ENCODE measurements around the gene SLC22A23. TPM values are rescaled to one million over a fixed set of nuclear protein-coding genes. Genes with fewer than 3 reads are reported as not detected.
"Not testable (repeated sequence)": the region's sequence is repeated elsewhere in the genome, so short reads cannot be mapped to it uniquely, and the experiment has no call there.

The SLC22A23 gene
- polyA plus RNA-seq, 4 donors = 9.5 to 38.3 (median 15.0) TPM

DNA sequence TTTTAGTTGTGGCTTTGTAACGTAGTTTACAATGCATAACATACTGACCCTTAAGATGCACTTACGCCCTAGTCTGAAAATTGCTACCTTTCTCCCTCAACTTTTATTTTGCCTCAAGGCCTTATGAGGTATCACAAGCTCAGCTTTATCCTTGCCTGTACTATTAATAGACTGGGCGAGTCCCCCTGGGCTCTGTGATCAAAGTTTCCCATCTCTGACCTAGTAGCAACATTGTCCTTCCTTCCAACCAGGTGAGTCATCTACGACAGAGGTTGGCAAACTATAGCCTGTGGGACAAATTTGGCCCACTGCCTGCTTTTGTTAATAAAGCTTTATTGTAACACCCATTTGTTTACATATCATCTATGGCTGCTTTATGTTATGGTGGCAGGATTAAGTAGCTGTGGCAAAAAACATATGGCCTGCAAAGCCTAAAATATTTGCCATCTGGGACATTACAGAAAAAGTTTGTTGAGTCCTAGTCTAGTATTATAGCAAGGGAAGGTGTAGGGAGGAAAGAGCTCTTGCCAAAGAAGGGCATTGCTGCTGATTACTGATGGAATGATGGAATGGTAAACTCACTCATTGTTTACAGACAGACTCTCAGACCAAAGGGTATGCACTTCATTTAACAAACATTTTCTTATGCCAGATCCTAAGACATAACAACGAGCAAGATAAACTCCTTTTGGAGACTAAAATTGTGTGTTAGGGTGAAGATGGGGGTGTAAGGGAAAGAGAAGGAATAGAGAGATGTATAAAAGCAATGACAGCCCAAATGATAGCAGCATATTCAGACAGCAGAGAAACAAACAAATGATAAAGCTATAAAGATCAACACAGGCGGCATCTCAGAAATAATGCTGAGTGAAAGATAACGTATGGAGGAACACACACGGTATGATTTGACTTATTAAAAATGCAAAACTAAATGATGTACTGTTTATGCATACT is 74.2 kb downstream of the SLC22A23 start:
- no peak overlapping the region for H3K4me3 ChIP-seq (ENCODE audit: low read depth in 1 of 3, low read length in 3 of 3)
- H3K4me1 ChIP-seq (ENCODE audit: control insufficient read depth in 3 of 3, insufficient read depth in 2 of 3, low read depth in 1 of 3, low read length in 2 of 3) = peaks cover 7 to 79% (median 14%) of the 10 kb centered on the region in 3 donors
- DNase-seq (peak in 1 of 2 donors; percentile 93), FAIRE-seq (no peak)
- WGBS, 3 donors = 40 to 66% (median 55%) methylated on average over 8 of the region's 8 CpGs
- peak overlapping the region; percentile 67 to 75 (median 72) for H3K27ac ChIP-seq (ENCODE audit: low read depth in 1 of 3, low read length in 2 of 3)
- peaks cover 0 to 36% (median 0%) of the 10 kb centered on the region in 3 donors for H3K36me3 ChIP-seq (ENCODE audit: control insufficient read depth in 3 of 3, insufficient read depth in 2 of 3, low read depth in 1 of 3, low read length in 3 of 3)
- no peaks in the 10 kb centered on the region for H3K27me3 ChIP-seq (ENCODE audit: control insufficient read depth in 3 of 3, insufficient read depth in 3 of 3, low read length in 3 of 3)
- peaks cover 0 to 4% of the 10 kb centered on the region in 2 donors for H3K9me3 ChIP-seq (ENCODE audit: control insufficient read depth in 2 of 2, insufficient read depth in 1 of 2, low read depth in 1 of 2, low read length in 1 of 2)

DNA sequence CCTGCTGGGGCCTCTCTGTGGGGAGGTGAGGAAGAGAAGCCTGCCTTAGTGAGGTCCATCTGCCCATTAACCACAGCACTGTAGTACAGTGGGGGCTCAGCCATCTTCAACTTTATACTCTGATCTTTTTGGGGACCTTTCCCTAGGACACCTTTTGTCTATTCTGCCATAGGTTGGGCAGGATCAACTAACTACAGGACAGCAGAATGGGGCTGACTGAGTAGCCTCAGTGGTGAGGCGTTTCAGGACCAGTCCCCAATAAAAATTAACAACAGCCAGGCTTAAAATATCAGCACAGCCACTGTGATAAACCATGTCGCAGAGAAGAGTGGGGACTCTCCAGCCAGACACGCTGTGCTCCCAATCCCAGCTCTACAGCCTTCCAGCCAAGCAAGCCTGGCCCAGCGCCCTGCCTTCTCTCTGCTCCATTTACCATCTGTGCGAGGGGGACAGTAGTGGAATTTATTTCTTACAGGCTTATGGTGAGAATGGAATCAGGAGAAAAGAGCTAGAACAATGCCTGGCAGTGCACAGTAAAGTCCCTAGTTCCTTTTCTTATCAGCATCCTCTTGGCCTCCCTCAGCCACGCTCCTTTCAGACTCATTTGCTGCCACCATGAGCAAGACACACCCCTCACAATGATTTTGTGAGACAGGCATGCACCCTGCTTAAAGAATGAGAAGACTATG is 75.5 kb downstream of the SLC22A23 start:
- DNase-seq = no peak
- Histone ChIP-seq H3K4me1 (ENCODE audit: control insufficient read depth in 3 of 3, insufficient read depth in 2 of 3, low read depth in 1 of 3, low read length in 2 of 3) (peaks cover 7 to 82% (median 14%) of the 10 kb centered on the region in 3 donors), H3K27me3 (ENCODE audit: control insufficient read depth in 3 of 3, insufficient read depth in 3 of 3, low read length in 3 of 3) (no peaks in the 10 kb centered on the region), H3K36me3 (ENCODE audit: control insufficient read depth in 3 of 3, insufficient read depth in 2 of 3, low read depth in 1 of 3, low read length in 3 of 3) (peaks cover 0 to 33% (median 0%) of the 10 kb centered on the region in 3 donors), H3K4me3 (ENCODE audit: low read depth in 1 of 3, low read length in 3 of 3) (no peak overlapping the region), H3K27ac (ENCODE audit: low read depth in 1 of 3, low read length in 2 of 3) (peak overlapping the region; percentile 67 to 75 (median 72)), H3K9me3 (ENCODE audit: control insufficient read depth in 2 of 2, insufficient read depth in 1 of 2, low read depth in 1 of 2, low read length in 1 of 2) (peaks cover 0 to 4% of the 10 kb centered on the region in 2 donors)
- WGBS, 3 donors = 46 to 56% (median 49%) methylated on average over 6 of the region's 6 CpGs
- FAIRE-seq = no peak

DNA sequence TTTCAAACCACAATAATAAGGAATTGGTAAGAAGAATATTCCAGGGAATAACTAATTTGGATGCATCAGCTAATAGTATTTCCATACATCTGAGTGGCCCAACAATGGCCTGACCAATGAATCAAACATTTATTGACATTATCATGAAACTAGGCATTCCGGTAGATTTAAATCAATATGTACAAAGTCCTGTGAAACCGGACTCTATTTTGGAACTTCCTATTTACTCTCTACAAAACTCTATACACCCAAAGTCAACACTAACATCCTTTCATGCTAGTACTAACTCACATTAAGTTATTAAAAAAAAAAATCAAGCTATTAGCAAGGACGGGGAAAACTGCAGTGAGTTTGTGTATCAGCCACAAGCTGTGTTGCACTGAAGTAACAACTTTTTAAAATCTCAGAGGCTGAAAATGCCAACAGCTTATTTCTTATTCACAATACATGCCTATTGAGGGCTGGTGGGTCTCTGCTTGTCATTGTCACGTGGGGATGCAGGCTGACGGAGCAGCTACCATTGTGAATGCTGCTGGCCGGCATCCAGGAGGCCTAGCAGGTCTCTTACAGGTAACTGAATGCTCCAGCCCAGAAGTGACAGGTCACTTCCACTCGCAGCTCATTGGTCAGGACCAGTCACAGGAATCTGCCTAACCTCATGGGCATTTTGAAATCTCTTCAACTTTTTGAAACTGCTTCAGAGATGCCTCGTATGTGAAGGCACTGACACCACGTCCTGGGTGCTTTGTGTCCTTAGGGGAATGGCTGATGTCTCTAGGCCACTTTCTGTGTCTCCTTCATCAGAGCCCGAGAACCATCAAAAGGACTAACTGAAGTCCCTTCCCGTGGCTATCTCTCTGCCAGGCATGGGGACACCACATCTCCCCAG is 76.3 kb downstream of the SLC22A23 start:
- Histone ChIP-seq H3K9me3 (ENCODE audit: control insufficient read depth in 2 of 2, insufficient read depth in 1 of 2, low read depth in 1 of 2, low read length in 1 of 2) (peaks cover 0 to 4% of the 10 kb centered on the region in 2 donors), H3K4me1 (ENCODE audit: control insufficient read depth in 3 of 3, insufficient read depth in 2 of 3, low read depth in 1 of 3, low read length in 2 of 3) (peaks cover 7 to 75% (median 14%) of the 10 kb centered on the region in 3 donors), H3K27me3 (ENCODE audit: control insufficient read depth in 3 of 3, insufficient read depth in 3 of 3, low read length in 3 of 3) (no peaks in the 10 kb centered on the region), H3K36me3 (ENCODE audit: control insufficient read depth in 3 of 3, insufficient read depth in 2 of 3, low read depth in 1 of 3, low read length in 3 of 3) (peaks cover 0 to 31% (median 0%) of the 10 kb centered on the region in 3 donors), H3K27ac (ENCODE audit: low read depth in 1 of 3, low read length in 2 of 3) (peak overlapping the region; percentile 17 to 75 (median 21)), H3K4me3 (ENCODE audit: low read depth in 1 of 3, low read length in 3 of 3) (no peak overlapping the region)
- FAIRE-seq = no peak
- WGBS, 3 donors = 38 to 68% (median 44%) methylated on average over 11 of the region's 11 CpGs
- peak in 1 of 2 donors; percentile 37 for DNase-seq

DNA sequence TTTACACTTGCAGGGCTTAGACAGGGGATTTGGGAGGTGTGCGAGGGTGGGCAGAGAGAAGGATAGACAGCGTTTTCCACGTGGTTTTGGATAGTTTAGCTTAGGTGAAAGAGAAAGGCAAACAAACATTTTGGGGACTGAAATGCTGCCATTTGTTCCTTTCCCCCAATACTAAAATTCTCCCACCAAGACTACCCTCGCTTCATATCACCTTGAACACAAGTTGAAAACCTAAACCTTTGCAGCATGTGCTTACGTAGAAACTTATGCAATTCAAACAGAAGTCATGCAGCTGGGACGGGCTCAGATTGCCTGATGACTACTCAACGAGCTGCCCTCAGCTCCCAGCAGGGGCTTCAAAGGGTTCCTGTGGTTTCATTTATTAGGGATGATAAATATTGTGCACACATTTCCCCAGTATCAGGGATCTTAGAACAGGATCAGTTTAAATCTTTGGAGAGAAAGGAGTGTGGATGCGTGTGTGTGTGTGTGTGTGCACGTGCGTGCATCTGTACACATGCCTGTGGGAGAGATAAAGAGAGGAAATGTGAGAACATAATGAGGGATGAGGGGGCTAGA is 77.3 kb downstream of the SLC22A23 start:
- Histone ChIP-seq H3K4me1 (ENCODE audit: control insufficient read depth in 3 of 3, insufficient read depth in 2 of 3, low read depth in 1 of 3, low read length in 2 of 3) (peaks cover 5 to 65% (median 14%) of the 10 kb centered on the region in 3 donors), H3K27ac (ENCODE audit: low read depth in 1 of 3, low read length in 2 of 3) (no peak overlapping the region), H3K36me3 (ENCODE audit: control insufficient read depth in 3 of 3, insufficient read depth in 2 of 3, low read depth in 1 of 3, low read length in 3 of 3) (peaks cover 0 to 34% (median 0%) of the 10 kb centered on the region in 3 donors), H3K9me3 (ENCODE audit: control insufficient read depth in 2 of 2, insufficient read depth in 1 of 2, low read depth in 1 of 2, low read length in 1 of 2) (peaks cover 0 to 4% of the 10 kb centered on the region in 2 donors), H3K4me3 (ENCODE audit: low read depth in 1 of 3, low read length in 3 of 3) (no peak overlapping the region), H3K27me3 (ENCODE audit: control insufficient read depth in 3 of 3, insufficient read depth in 3 of 3, low read length in 3 of 3) (no peaks in the 10 kb centered on the region)
- FAIRE-seq = no peak
- WGBS, 3 donors = 78 to 84% (median 81%) methylated on average over 10 of the region's 10 CpGs
- no peak for DNase-seq

DNA sequence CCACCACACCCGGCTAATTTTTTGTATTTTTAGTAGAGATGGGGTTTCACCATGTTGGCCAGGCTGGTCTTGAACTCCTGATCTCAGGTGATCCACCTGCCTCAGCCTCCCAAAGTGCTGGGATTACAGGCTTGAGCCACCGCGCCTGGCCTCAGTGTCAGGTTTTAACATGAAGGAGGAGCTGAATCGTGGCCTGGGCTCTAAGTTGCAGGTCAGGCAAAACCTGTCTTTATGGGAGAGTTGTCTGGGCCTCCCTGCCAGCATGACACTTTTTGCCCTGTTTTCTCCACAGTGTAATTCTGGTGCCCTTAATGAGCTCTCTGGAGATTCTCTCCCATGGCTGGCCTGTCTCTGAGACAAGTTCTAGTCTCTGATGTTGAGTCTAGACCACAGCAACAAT is 78.0 kb downstream of the SLC22A23 start:
- FAIRE-seq; DNase-seq; H3K27ac ChIP-seq (ENCODE audit: low read depth in 1 of 3, low read length in 2 of 3); H3K9me3 ChIP-seq (ENCODE audit: control insufficient read depth in 2 of 2, insufficient read depth in 1 of 2, low read depth in 1 of 2, low read length in 1 of 2); H3K4me3 ChIP-seq (ENCODE audit: low read depth in 1 of 3, low read length in 3 of 3); H3K27me3 ChIP-seq (ENCODE audit: control insufficient read depth in 3 of 3, insufficient read depth in 3 of 3, low read length in 3 of 3): not testable (repeated sequence)
- Histone ChIP-seq H3K36me3 (ENCODE audit: control insufficient read depth in 3 of 3, insufficient read depth in 2 of 3, low read depth in 1 of 3, low read length in 3 of 3) (peaks cover 0 to 39% (median 0%) of the 10 kb centered on the region in 3 donors), H3K4me1 (ENCODE audit: control insufficient read depth in 3 of 3, insufficient read depth in 2 of 3, low read depth in 1 of 3, low read length in 2 of 3) (peaks cover 5 to 65% (median 14%) of the 10 kb centered on the region in 3 donors)
- 75 to 82% (median 78%) methylated on average over 4 of the region's 4 CpGs for WGBS, 3 donors

DNA sequence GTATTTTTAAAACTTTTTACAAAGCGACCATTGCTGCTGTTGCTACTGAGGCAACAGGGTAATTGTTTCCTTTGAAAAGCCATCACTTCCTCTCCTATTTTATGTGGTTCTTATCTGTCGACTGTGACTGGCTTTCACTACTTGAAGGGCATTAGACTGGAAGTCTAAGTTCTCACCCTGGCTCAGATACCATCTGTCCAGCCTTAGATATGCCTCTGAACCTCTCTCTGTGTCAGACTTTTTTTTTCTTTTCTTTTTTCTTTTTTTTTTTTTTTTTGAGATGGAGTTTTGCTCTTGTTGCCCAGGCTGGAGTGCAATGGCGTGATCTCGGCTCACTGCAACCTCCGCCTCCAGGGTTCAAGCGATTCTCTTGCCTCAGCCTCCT is 78.5 kb downstream of the SLC22A23 start:
- H3K36me3 ChIP-seq (ENCODE audit: control insufficient read depth in 3 of 3, insufficient read depth in 2 of 3, low read depth in 1 of 3, low read length in 3 of 3) = peaks cover 0 to 40% (median 0%) of the 10 kb centered on the region in 3 donors
- H3K9me3 ChIP-seq (ENCODE audit: control insufficient read depth in 2 of 2, insufficient read depth in 1 of 2, low read depth in 1 of 2, low read length in 1 of 2); H3K27me3 ChIP-seq (ENCODE audit: control insufficient read depth in 3 of 3, insufficient read depth in 3 of 3, low read length in 3 of 3); DNase-seq; H3K4me3 ChIP-seq (ENCODE audit: low read depth in 1 of 3, low read length in 3 of 3); FAIRE-seq: not testable (repeated sequence)
- WGBS, 3 donors = 68 to 76% (median 69%) methylated on average over 5 to 6 of the region's 6 CpGs
- H3K27ac ChIP-seq (ENCODE audit: low read depth in 1 of 3, low read length in 2 of 3) = peak overlapping the region in 1 of 3 donors; percentile 29
- peaks cover 5 to 66% (median 14%) of the 10 kb centered on the region in 3 donors for H3K4me1 ChIP-seq (ENCODE audit: control insufficient read depth in 3 of 3, insufficient read depth in 2 of 3, low read depth in 1 of 3, low read length in 2 of 3)

DNA sequence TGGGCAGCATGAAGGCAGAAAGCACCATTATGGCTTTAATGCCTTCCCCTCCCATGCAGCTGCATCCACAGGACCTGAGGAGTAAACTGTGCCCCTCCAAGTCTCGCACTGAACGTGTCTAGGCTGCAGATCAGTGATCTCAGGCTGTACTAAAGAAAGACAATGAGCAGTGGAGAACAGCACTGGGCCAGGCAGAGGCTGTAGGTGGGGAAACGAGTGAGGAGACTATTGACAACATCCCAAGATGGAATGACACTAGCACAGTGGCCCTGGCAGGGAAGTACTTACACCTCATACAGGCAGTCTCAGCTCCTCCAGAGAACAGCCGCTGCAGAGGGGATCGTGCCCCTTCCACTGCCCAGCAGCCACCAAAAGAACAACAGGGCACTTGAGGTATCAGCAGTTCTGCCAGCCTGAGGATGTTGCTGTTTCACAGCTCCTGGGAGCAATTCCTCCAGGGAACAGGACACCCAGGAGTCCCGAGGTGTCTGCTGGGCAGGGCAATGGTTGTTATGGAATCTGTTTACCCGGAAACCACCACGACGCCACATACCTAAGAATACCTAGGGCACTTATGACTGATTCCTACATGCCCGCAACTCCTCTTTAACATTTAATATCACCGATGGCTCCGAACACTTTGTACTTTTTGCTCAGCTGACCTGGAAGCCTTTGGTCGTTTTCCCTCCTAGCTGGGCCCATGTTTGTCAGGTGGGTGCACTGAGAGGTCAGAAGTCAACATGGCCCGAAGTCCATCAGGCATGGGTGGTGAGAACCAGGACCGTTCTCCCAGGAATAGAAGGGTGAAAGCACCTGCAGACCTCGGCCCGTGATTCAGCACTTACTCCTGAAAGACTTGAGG is 79.1 kb downstream of the SLC22A23 start:
- FAIRE-seq = no peak
- H3K36me3 ChIP-seq (ENCODE audit: control insufficient read depth in 3 of 3, insufficient read depth in 2 of 3, low read depth in 1 of 3, low read length in 3 of 3) = peaks cover 0 to 43% (median 0%) of the 10 kb centered on the region in 3 donors
- peaks cover 0 to 4% of the 10 kb centered on the region in 2 donors for H3K9me3 ChIP-seq (ENCODE audit: control insufficient read depth in 2 of 2, insufficient read depth in 1 of 2, low read depth in 1 of 2, low read length in 1 of 2)
- H3K27me3 ChIP-seq (ENCODE audit: control insufficient read depth in 3 of 3, insufficient read depth in 3 of 3, low read length in 3 of 3) = no peaks in the 10 kb centered on the region
- peak overlapping the region in 1 of 3 donors; percentile 29 for H3K27ac ChIP-seq (ENCODE audit: low read depth in 1 of 3, low read length in 2 of 3)
- H3K4me1 ChIP-seq (ENCODE audit: control insufficient read depth in 3 of 3, insufficient read depth in 2 of 3, low read depth in 1 of 3, low read length in 2 of 3) = peaks cover 8 to 66% (median 14%) of the 10 kb centered on the region in 3 donors
- peak in 1 of 2 donors; percentile 47 for DNase-seq
- H3K4me3 ChIP-seq (ENCODE audit: low read depth in 1 of 3, low read length in 3 of 3) = no peak overlapping the region
- 81 to 85% (median 82%) methylated on average over 17 of the region's 17 CpGs for WGBS, 3 donors
